Endodermal cell (in vitro differentiated cells): ENCODE results near the gene ECHDC1. TPM values are rescaled to one million over a fixed set of nuclear protein-coding genes. Genes with fewer than 3 reads are reported as not detected.

Experiments
- DNase-seq: peaks from one replicate; pipeline ENCODE4 v3.0.0-alpha.2; 2017
- H3K27ac ChIP-seq: 2 replicates; pipeline ENCODE4 v1.5.1; 2013; ENCODE audit warnings: mild to moderate bottlenecking, low read depth, low read length, moderate library complexity
- H3K27me3 ChIP-seq: 2 replicates; pipeline ENCODE4 v1.6.1; 2013; ENCODE audit warnings: mild to moderate bottlenecking, low read length, moderate library complexity; ENCODE audit not compliant: insufficient read depth, control insufficient read depth, poor library complexity, severe bottlenecking
- H3K36me3 ChIP-seq: 2 replicates; pipeline ENCODE4 v1.7.0; 2013; ENCODE audit warnings: mild to moderate bottlenecking, low read length, moderate library complexity; ENCODE audit not compliant: control insufficient read depth, insufficient read depth
- H3K4me1 ChIP-seq: one replicate; pipeline ENCODE4 v1.7.0; 2013; ENCODE audit warnings: low read length; ENCODE audit not compliant: control insufficient read depth, insufficient read depth
- H3K4me3 ChIP-seq: 2 replicates; pipeline ENCODE4 v1.5.1; 2013; ENCODE audit warnings: mild to moderate bottlenecking, low read length, moderate library complexity
- H3K9ac ChIP-seq: 2 replicates; pipeline ENCODE4 v1.6.1; 2013; ENCODE audit warnings: mild to moderate bottlenecking, low read length, moderate library complexity; ENCODE audit not compliant: poor library complexity, severe bottlenecking; ENCODE audit errors: extremely low read depth
- H3K9me3 ChIP-seq: 2 replicates; pipeline ENCODE4 v1.6.1; 2013; ENCODE audit warnings: mild to moderate bottlenecking, low read length, moderate library complexity; ENCODE audit not compliant: control insufficient read depth
- H3K27ac Mint-ChIP-seq: 2 replicates; pipeline ENCODE4 v1.8.0; 2020; ENCODE audit warnings: mixed read lengths
- H3K27me3 Mint-ChIP-seq: 2 replicates; pipeline ENCODE4 v1.8.0; 2021; ENCODE audit warnings: mild to moderate bottlenecking, mixed read lengths; ENCODE audit not compliant: insufficient read depth
- H3K36me3 Mint-ChIP-seq: 2 replicates; pipeline ENCODE4 v1.8.0; 2020; ENCODE audit warnings: low read depth, mixed read lengths
- H3K4me1 Mint-ChIP-seq: 2 replicates; pipeline ENCODE4 v1.8.0; 2020; ENCODE audit warnings: mixed read lengths
- H3K4me3 Mint-ChIP-seq: 2 replicates; pipeline ENCODE4 v1.8.0; 2020; ENCODE audit warnings: mild to moderate bottlenecking, moderate library complexity, mixed read lengths
- H3K9me3 Mint-ChIP-seq: 2 replicates; pipeline ENCODE4 v1.8.0; 2020; ENCODE audit warnings: mild to moderate bottlenecking, mixed read lengths
- CTCF ChIP-seq: fragments of 200-600 bp; sonication (generic); conservative IDR thresholded peaks from 2 replicates; pipeline ENCODE4 v1.5.0; 2021; ENCODE audit warnings: antibody characterized with exemption, mild to moderate bottlenecking
- WGBS, 2 experiments: methylation state at CpG; one replicate each; pipeline versions ENCODE4 v1.1.5 to v1.1.7; 2013; ENCODE audit warnings: missing lambda C conversion rate in 2 of 2, mixed read lengths in 1 of 2; ENCODE audit not compliant: insufficient coverage in 1 of 2, insufficient read length in 1 of 2; 5-methylcytosine and 5-hydroxymethylcytosine counted together
- total RNA-seq, 2 donors: library from RNA; stranded (reverse); fragmentation: NEBNext Ultra II Directional in 1 of 2; extraction: Animal tissue kit (Norgen Biotek cat#: 25700) in 1 of 2; gene quantifications; 2 replicates in 1 of 2; 3 replicates in 1 of 2; pipeline ENCODE4 v1.2.1, GENCODE V29; 2021

The ECHDC1 gene
- total RNA-seq, 2 donors from 2014 or later, result 45.5 to 58.2 TPM

DNA sequence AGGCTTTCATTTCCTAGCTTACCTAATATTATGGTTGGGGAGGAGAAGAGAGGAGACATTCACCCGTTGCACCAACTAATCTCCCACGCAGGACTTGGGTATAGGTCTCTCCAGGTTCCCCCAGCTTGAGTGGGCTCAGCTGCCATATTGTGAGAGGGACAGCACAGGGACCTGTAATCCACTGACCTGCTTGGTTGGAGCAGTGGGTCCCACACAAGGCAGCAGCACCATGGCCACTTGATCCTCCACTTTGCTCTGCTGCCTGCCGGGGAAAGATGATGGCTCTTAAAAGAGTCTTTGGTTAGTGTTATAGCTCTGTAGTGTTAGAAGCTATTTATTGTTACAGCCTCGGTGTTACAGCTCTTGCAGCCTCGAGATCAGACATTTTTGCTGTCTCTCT lies 22.5 kb upstream of the ECHDC1 start:
- no peak overlapping the region for H3K9ac ChIP-seq
- no peaks in the 10 kb centered on the region for H3K36me3 ChIP-seq
- Mint-ChIP-seq H3K36me3 (peaks cover 3% of the 10 kb centered on the region), H3K27ac (no peak overlapping the region), H3K27me3 (no peaks in the 10 kb centered on the region), H3K4me3 (no peak overlapping the region), H3K4me1 (no peaks in the 10 kb centered on the region), H3K9me3 (peaks cover 3% of the 10 kb centered on the region)
- DNase-seq, result no peak
- no peaks in the 10 kb centered on the region for H3K27me3 ChIP-seq
- H3K4me1 ChIP-seq, result no peaks in the 10 kb centered on the region
- 90 to 94% methylated on average over 2 to 5 of the region's 5 CpGs for WGBS, 2 experiments
- H3K27ac ChIP-seq, result no peak overlapping the region
- H3K9me3 ChIP-seq, result no peaks in the 10 kb centered on the region
- H3K4me3 ChIP-seq, result no peak overlapping the region
- no peak for TF ChIP-seq CTCF

- Histone ChIP-seq H3K27me3 (no peaks in the 10 kb centered on the region), H3K9me3 (peaks cover 25% of the 10 kb centered on the region), H3K36me3 (no peaks in the 10 kb centered on the region), H3K4me3 (no peak overlapping the region), H3K9ac (no peak overlapping the region), H3K27ac (no peak overlapping the region), H3K4me1 (no peaks in the 10 kb centered on the region)
- Mint-ChIP-seq H3K4me3 (no peak overlapping the region), H3K36me3 (peaks cover 9% of the 10 kb centered on the region), H3K4me1 (no peaks in the 10 kb centered on the region), H3K27ac (no peak overlapping the region), H3K27me3 (no peaks in the 10 kb centered on the region), H3K9me3 (peaks cover 39% of the 10 kb centered on the region)
- 98 to 100% methylated on average over 2 of the region's 2 CpGs for WGBS, 2 experiments
- no peak for TF ChIP-seq CTCF
- DNase-seq, result no peak
These were observed 9.1 kb upstream of the ECHDC1 start for GRCh38 chr6:127352524-127352923.

DNA sequence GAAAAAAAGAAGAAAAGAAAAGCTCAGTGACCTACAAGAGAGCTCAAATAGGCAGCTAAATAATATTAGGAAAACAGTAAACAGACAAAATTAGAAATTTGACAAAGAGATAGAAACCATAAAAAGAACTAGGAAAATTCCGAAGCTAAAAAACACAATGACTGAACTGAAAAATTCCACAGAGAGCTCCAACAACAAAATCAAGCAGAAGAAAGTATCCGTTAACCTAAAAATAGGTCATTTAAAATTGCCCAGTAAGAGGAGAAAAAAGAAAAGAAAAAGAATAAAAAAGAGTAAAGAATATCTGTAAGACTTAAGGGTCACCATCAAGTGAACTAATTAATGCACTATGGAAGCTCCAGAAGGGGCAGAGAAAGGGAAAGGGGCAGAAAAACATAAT lies 6.6 kb upstream of the ECHDC1 start:
- no peak for TF ChIP-seq CTCF
- H3K4me3 ChIP-seq, result no peak overlapping the region
- no peak overlapping the region for H3K9ac ChIP-seq
- H3K27ac ChIP-seq, result no peak overlapping the region
- Mint-ChIP-seq H3K4me1 (no peaks in the 10 kb centered on the region), H3K4me3 (no peak overlapping the region), H3K36me3 (peaks cover 15% of the 10 kb centered on the region), H3K27ac (no peak overlapping the region), H3K27me3 (no peaks in the 10 kb centered on the region), H3K9me3 (peaks cover 28% of the 10 kb centered on the region)
- no peaks in the 10 kb centered on the region for H3K27me3 ChIP-seq
- H3K9me3 ChIP-seq, result peaks cover 18% of the 10 kb centered on the region
- DNase-seq, result no peak
- H3K4me1 ChIP-seq, result no peaks in the 10 kb centered on the region
- no peaks in the 10 kb centered on the region for H3K36me3 ChIP-seq
- WGBS, 2 experiments, result 91 to 100% methylated on average over 1 to 2 of the region's 2 CpGs
